ENCODE data around the gene NELFCD.

The NELFCD gene

GRCh38 chr20:58988565-58988882 is 7.5 kb downstream of the NELFCD start:
- peaks cover 77% of the 10 kb centered on the region for H3K36me3 ChIP-seq (ENCODE audit: control insufficient read depth, low read depth, low read length)

DNA sequence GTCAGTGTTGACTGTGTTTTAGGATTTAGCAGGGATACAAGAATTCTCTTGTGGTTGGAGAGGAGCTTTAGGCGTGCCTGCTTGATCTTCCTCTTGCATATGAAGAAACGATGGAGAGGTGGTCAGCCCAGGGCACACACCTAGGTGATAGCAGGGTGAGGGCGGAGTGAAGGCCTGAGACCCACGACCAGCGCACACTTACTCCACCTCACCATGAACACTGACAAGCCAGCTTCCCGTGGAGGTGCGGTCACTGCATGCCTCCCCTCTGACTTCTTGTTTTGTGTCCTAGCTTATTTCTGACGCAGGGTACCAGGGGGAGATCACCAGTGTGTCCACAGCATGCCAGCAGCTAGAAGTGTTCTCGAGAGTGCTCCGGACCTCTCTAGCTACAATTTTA is 8.1 kb downstream of the NELFCD start:
- H3K4me3 ChIP-seq (ENCODE audit: low read length), result no peak overlapping the region
- H3K27ac ChIP-seq (ENCODE audit: low read length), result no peak overlapping the region
- H3K36me3 ChIP-seq (ENCODE audit: control insufficient read depth, low read depth, low read length), result peaks cover 84% of the 10 kb centered on the region
- H3K9ac ChIP-seq (ENCODE audit: low read length), result no peak overlapping the region
- H3K27me3 ChIP-seq (ENCODE audit: control insufficient read depth, insufficient read depth, low read length), result no peaks in the 10 kb centered on the region
- no peaks in the 10 kb centered on the region for H3K9me3 ChIP-seq (ENCODE audit: control insufficient read depth, low read depth, low read length)
- no peaks in the 10 kb centered on the region for H3K4me1 ChIP-seq (ENCODE audit: control insufficient read depth, low read depth, low read length)

More at GRCh38 chr20:58988565-58988882, 7.5 kb downstream of the NELFCD start:
- no peak overlapping the region for H3K27ac ChIP-seq (ENCODE audit: low read length)
- no peak overlapping the region for H3K4me3 ChIP-seq (ENCODE audit: low read length)
- H3K9me3 ChIP-seq (ENCODE audit: control insufficient read depth, low read depth, low read length), result no peaks in the 10 kb centered on the region
- no peaks in the 10 kb centered on the region for H3K27me3 ChIP-seq (ENCODE audit: control insufficient read depth, insufficient read depth, low read length)
- no peaks in the 10 kb centered on the region for H3K4me1 ChIP-seq (ENCODE audit: control insufficient read depth, low read depth, low read length)
- H3K9ac ChIP-seq (ENCODE audit: low read length), result no peak overlapping the region

GRCh38 chr20:58990651-58991445 is 9.8 kb downstream of the NELFCD start:
- H3K4me1 ChIP-seq (ENCODE audit: control insufficient read depth, low read depth, low read length), result no peaks in the 10 kb centered on the region
- no peak overlapping the region for H3K9ac ChIP-seq (ENCODE audit: low read length)
- H3K4me3 ChIP-seq (ENCODE audit: low read length), result no peak overlapping the region
- peaks cover 96% of the 10 kb centered on the region for H3K36me3 ChIP-seq (ENCODE audit: control insufficient read depth, low read depth, low read length)
- H3K27me3 ChIP-seq (ENCODE audit: control insufficient read depth, insufficient read depth, low read length), result no peaks in the 10 kb centered on the region
- H3K9me3 ChIP-seq (ENCODE audit: control insufficient read depth, low read depth, low read length), result no peaks in the 10 kb centered on the region
- H3K27ac ChIP-seq (ENCODE audit: low read length), result no peak overlapping the region

- no peak overlapping the region for H3K9ac ChIP-seq (ENCODE audit: low read length)
- no peaks in the 10 kb centered on the region for H3K27me3 ChIP-seq (ENCODE audit: control insufficient read depth, insufficient read depth, low read length)
- H3K36me3 ChIP-seq (ENCODE audit: control insufficient read depth, low read depth, low read length), result peaks cover 98% of the 10 kb centered on the region
- no peak overlapping the region for H3K27ac ChIP-seq (ENCODE audit: low read length)
- no peaks in the 10 kb centered on the region for H3K4me1 ChIP-seq (ENCODE audit: control insufficient read depth, low read depth, low read length)
- H3K9me3 ChIP-seq (ENCODE audit: control insufficient read depth, low read depth, low read length), result no peaks in the 10 kb centered on the region
- no peak overlapping the region for H3K4me3 ChIP-seq (ENCODE audit: low read length)
Observed at GRCh38 chr20:58991715-58992114, 10.7 kb downstream of the NELFCD start.

- H3K4me3 ChIP-seq (ENCODE audit: low read length), result no peak overlapping the region
- peaks cover 90% of the 10 kb centered on the region for H3K36me3 ChIP-seq (ENCODE audit: control insufficient read depth, low read depth, low read length)
- H3K27me3 ChIP-seq (ENCODE audit: control insufficient read depth, insufficient read depth, low read length), result no peaks in the 10 kb centered on the region
- no peak overlapping the region for H3K9ac ChIP-seq (ENCODE audit: low read length)
- H3K27ac ChIP-seq (ENCODE audit: low read length), result no peak overlapping the region
- H3K4me1 ChIP-seq (ENCODE audit: control insufficient read depth, low read depth, low read length), result no peaks in the 10 kb centered on the region
- no peaks in the 10 kb centered on the region for H3K9me3 ChIP-seq (ENCODE audit: control insufficient read depth, low read depth, low read length)
Observed at GRCh38 chr20:58992911-58993310, 11.9 kb downstream of the NELFCD start.

- Histone ChIP-seq H3K9ac (ENCODE audit: low read length) (no peak overlapping the region), H3K27me3 (ENCODE audit: control insufficient read depth, insufficient read depth, low read length) (no peaks in the 10 kb centered on the region), H3K36me3 (ENCODE audit: control insufficient read depth, low read depth, low read length) (peaks cover 83% of the 10 kb centered on the region), H3K27ac (ENCODE audit: low read length) (no peak overlapping the region), H3K4me1 (ENCODE audit: control insufficient read depth, low read depth, low read length) (no peaks in the 10 kb centered on the region), H3K4me3 (ENCODE audit: low read length) (no peak overlapping the region), H3K9me3 (ENCODE audit: control insufficient read depth, low read depth, low read length) (no peaks in the 10 kb centered on the region)
Observed at GRCh38 chr20:58993332-58994248, 12.5 kb downstream of the NELFCD start.

GRCh38 chr20:58994390-58995159 is 13.5 kb downstream of the NELFCD start:
- Histone ChIP-seq H3K36me3 (ENCODE audit: control insufficient read depth, low read depth, low read length) (peaks cover 73% of the 10 kb centered on the region), H3K27ac (ENCODE audit: low read length) (no peak overlapping the region), H3K9ac (ENCODE audit: low read length) (no peak overlapping the region), H3K4me1 (ENCODE audit: control insufficient read depth, low read depth, low read length) (no peaks in the 10 kb centered on the region), H3K27me3 (ENCODE audit: control insufficient read depth, insufficient read depth, low read length) (no peaks in the 10 kb centered on the region), H3K4me3 (ENCODE audit: low read length) (no peak overlapping the region), H3K9me3 (ENCODE audit: control insufficient read depth, low read depth, low read length) (no peaks in the 10 kb centered on the region)

DNA sequence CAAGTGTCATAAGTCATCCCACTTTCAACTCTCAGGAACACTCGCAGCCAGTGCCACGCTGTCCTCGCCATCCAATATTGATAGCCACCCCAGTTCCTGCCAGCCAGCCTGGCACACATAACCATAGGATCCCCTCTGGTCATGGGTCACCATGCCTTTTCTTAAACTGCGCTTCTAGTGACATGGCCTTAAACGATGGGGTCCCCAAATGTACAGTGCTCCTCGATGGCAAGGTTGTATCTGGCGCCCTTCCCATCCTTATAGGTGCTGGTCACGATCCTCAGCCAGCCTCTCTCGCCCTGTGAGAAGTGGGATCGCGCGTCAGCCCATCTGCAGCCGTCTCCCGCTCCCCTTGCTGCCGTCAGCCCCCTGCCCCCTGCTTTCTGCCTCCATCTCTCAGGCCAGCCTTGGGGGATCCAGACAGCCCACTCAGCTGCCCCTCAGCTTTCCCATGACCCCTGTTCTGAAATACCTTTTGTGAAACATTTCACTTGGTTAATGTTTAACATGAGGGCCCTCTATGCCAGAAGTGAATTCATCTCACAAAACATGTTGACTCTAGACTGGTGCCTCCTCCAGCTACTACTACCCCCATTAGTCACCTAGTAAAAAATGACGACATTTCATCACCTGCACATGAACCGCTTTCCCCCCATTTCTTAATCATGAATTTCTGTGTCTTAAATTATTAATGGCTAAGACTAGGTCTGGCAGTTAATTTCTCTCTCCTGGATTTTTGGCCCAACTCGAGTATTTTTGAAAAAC is 14.6 kb downstream of the NELFCD start:
- Histone ChIP-seq H3K4me1 (ENCODE audit: control insufficient read depth, low read depth, low read length) (no peaks in the 10 kb centered on the region), H3K27me3 (ENCODE audit: control insufficient read depth, insufficient read depth, low read length) (no peaks in the 10 kb centered on the region), H3K27ac (ENCODE audit: low read length) (no peak overlapping the region), H3K36me3 (ENCODE audit: control insufficient read depth, low read depth, low read length) (peaks cover 64% of the 10 kb centered on the region), H3K9ac (ENCODE audit: low read length) (no peak overlapping the region), H3K4me3 (ENCODE audit: low read length) (no peak overlapping the region), H3K9me3 (ENCODE audit: control insufficient read depth, low read depth, low read length) (no peaks in the 10 kb centered on the region)

DNA sequence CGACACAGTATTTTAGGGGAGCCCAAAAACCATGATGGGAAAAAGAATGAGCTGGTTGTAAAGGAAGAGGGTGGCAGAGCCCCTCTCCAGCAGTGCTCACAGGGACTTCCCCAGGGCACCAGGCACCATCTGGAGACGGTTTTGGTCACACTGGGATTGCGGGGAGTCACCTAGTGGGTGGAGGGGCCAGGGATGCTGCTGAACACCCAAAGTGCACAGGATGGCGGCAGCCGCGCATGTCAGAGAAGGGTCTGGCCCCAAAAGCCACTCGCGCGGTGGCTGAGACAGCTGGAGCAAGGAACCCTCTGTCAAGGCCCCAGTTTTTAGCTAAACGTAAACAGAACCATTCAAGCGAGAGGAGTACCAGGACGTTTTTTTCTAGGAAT is 15.2 kb downstream of the NELFCD start:
- Histone ChIP-seq H3K27ac (ENCODE audit: low read length) (no peak overlapping the region), H3K9ac (ENCODE audit: low read length) (no peak overlapping the region), H3K27me3 (ENCODE audit: control insufficient read depth, insufficient read depth, low read length) (no peaks in the 10 kb centered on the region), H3K4me1 (ENCODE audit: control insufficient read depth, low read depth, low read length) (no peaks in the 10 kb centered on the region), H3K36me3 (ENCODE audit: control insufficient read depth, low read depth, low read length) (peaks cover 60% of the 10 kb centered on the region), H3K9me3 (ENCODE audit: control insufficient read depth, low read depth, low read length) (no peaks in the 10 kb centered on the region), H3K4me3 (ENCODE audit: low read length) (no peak overlapping the region)

- no peaks in the 10 kb centered on the region for H3K27me3 ChIP-seq (ENCODE audit: control insufficient read depth, insufficient read depth, low read length)
- no peaks in the 10 kb centered on the region for H3K4me1 ChIP-seq (ENCODE audit: control insufficient read depth, low read depth, low read length)
- no peak overlapping the region for H3K27ac ChIP-seq (ENCODE audit: low read length)
- H3K9ac ChIP-seq (ENCODE audit: low read length), result no peak overlapping the region
- no peak overlapping the region for H3K4me3 ChIP-seq (ENCODE audit: low read length)
- H3K9me3 ChIP-seq (ENCODE audit: control insufficient read depth, low read depth, low read length), result no peaks in the 10 kb centered on the region
- H3K36me3 ChIP-seq (ENCODE audit: control insufficient read depth, low read depth, low read length), result peaks cover 52% of the 10 kb centered on the region
Observed at GRCh38 chr20:58997141-58997770, 16.2 kb downstream of the NELFCD start.

Data from iPS-18a (cell line).